Endodermal cell (in vitro differentiated cells): ENCODE data around the gene METTL22. TPM values are rescaled to one million over a fixed set of nuclear protein-coding genes. Genes with fewer than 3 reads are reported as not detected.

Experiments
- DNase-seq: peaks from one replicate; pipeline ENCODE4 v3.0.0-alpha.2; 2017
- H3K27ac ChIP-seq: 2 replicates; pipeline ENCODE4 v1.5.1; 2013; ENCODE audit warnings: mild to moderate bottlenecking, low read depth, low read length, moderate library complexity
- H3K27me3 ChIP-seq: 2 replicates; pipeline ENCODE4 v1.6.1; 2013; ENCODE audit warnings: mild to moderate bottlenecking, low read length, moderate library complexity; ENCODE audit not compliant: insufficient read depth, control insufficient read depth, poor library complexity, severe bottlenecking
- H3K36me3 ChIP-seq: 2 replicates; pipeline ENCODE4 v1.7.0; 2013; ENCODE audit warnings: mild to moderate bottlenecking, low read length, moderate library complexity; ENCODE audit not compliant: control insufficient read depth, insufficient read depth
- H3K4me1 ChIP-seq: one replicate; pipeline ENCODE4 v1.7.0; 2013; ENCODE audit warnings: low read length; ENCODE audit not compliant: control insufficient read depth, insufficient read depth
- H3K4me3 ChIP-seq: 2 replicates; pipeline ENCODE4 v1.5.1; 2013; ENCODE audit warnings: mild to moderate bottlenecking, low read length, moderate library complexity
- H3K9ac ChIP-seq: 2 replicates; pipeline ENCODE4 v1.6.1; 2013; ENCODE audit warnings: mild to moderate bottlenecking, low read length, moderate library complexity; ENCODE audit not compliant: poor library complexity, severe bottlenecking; ENCODE audit errors: extremely low read depth
- H3K9me3 ChIP-seq: 2 replicates; pipeline ENCODE4 v1.6.1; 2013; ENCODE audit warnings: mild to moderate bottlenecking, low read length, moderate library complexity; ENCODE audit not compliant: control insufficient read depth
- H3K27ac Mint-ChIP-seq: 2 replicates; pipeline ENCODE4 v1.8.0; 2020; ENCODE audit warnings: mixed read lengths
- H3K27me3 Mint-ChIP-seq: 2 replicates; pipeline ENCODE4 v1.8.0; 2021; ENCODE audit warnings: mild to moderate bottlenecking, mixed read lengths; ENCODE audit not compliant: insufficient read depth
- H3K36me3 Mint-ChIP-seq: 2 replicates; pipeline ENCODE4 v1.8.0; 2020; ENCODE audit warnings: low read depth, mixed read lengths
- H3K4me1 Mint-ChIP-seq: 2 replicates; pipeline ENCODE4 v1.8.0; 2020; ENCODE audit warnings: mixed read lengths
- H3K4me3 Mint-ChIP-seq: 2 replicates; pipeline ENCODE4 v1.8.0; 2020; ENCODE audit warnings: mild to moderate bottlenecking, moderate library complexity, mixed read lengths
- H3K9me3 Mint-ChIP-seq: 2 replicates; pipeline ENCODE4 v1.8.0; 2020; ENCODE audit warnings: mild to moderate bottlenecking, mixed read lengths
- WGBS, 2 experiments: methylation state at CpG; one replicate each; pipeline versions ENCODE4 v1.1.5 to v1.1.7; 2013; ENCODE audit warnings: missing lambda C conversion rate in 2 of 2, mixed read lengths in 1 of 2; ENCODE audit not compliant: insufficient coverage in 1 of 2, insufficient read length in 1 of 2; 5-methylcytosine and 5-hydroxymethylcytosine counted together
- total RNA-seq, 2 donors: library from RNA; stranded (reverse); fragmentation: NEBNext Ultra II Directional in 1 of 2; extraction: Animal tissue kit (Norgen Biotek cat#: 25700) in 1 of 2; gene quantifications; 2 replicates in 1 of 2; 3 replicates in 1 of 2; pipeline ENCODE4 v1.2.1, GENCODE V29; 2021
- TF ChIP-seq, protein P1 (sequence below): fragments of 200-600 bp; sonication (generic); conservative IDR thresholded peaks from 2 replicates; pipeline ENCODE4 v1.5.0; 2021; ENCODE audit warnings: antibody characterized with exemption, mild to moderate bottlenecking

Gene METTL22
- total RNA-seq, 2 donors from 2014 or later, result 55.1 to 70.5 TPM

DNA sequence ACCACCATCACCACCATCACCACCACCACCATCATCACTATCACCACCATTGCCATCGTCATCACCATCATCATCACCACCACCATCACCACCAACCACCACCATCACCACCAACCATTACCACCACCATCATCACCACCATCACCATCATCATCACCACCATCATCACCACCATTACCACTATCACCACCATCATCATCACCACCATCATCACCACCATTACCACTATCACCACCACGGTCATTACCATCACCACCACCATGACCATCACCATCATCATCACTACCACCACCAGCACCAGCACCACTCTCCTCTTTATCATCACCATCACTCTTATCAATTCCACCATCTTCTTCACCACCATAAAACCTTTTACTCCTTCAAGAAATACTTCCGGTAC is 30.0 kb upstream of the METTL22 start:
- Histone ChIP-seq H3K4me1 (peaks cover 5% of the 10 kb centered on the region), H3K4me3 (no peak overlapping the region), H3K27me3 (peaks cover 69% of the 10 kb centered on the region), H3K9ac (no peak overlapping the region), H3K9me3 (peaks cover 7% of the 10 kb centered on the region), H3K36me3 (no peaks in the 10 kb centered on the region), H3K27ac (no peak overlapping the region)
- DNase-seq, result no peak
- Mint-ChIP-seq H3K36me3 (no peaks in the 10 kb centered on the region), H3K27me3 (peaks cover 12% of the 10 kb centered on the region), H3K27ac (no peak overlapping the region), H3K4me1 (peaks cover 10% of the 10 kb centered on the region), H3K9me3 (no peaks in the 10 kb centered on the region), H3K4me3 (no peak overlapping the region)
- TF ChIP-seq, protein P1, sequence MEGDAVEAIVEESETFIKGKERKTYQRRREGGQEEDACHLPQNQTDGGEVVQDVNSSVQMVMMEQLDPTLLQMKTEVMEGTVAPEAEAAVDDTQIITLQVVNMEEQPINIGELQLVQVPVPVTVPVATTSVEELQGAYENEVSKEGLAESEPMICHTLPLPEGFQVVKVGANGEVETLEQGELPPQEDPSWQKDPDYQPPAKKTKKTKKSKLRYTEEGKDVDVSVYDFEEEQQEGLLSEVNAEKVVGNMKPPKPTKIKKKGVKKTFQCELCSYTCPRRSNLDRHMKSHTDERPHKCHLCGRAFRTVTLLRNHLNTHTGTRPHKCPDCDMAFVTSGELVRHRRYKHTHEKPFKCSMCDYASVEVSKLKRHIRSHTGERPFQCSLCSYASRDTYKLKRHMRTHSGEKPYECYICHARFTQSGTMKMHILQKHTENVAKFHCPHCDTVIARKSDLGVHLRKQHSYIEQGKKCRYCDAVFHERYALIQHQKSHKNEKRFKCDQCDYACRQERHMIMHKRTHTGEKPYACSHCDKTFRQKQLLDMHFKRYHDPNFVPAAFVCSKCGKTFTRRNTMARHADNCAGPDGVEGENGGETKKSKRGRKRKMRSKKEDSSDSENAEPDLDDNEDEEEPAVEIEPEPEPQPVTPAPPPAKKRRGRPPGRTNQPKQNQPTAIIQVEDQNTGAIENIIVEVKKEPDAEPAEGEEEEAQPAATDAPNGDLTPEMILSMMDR, result no peak
- 96 to 100% methylated on average over 1 to 3 of the region's 3 CpGs for WGBS, 2 experiments

GRCh38 chr16:8594149-8594666 is 27.3 kb upstream of the METTL22 start:
- H3K27ac ChIP-seq, result no peak overlapping the region
- H3K9me3 Mint-ChIP-seq, result peaks cover 4% of the 10 kb centered on the region
- no peaks in the 10 kb centered on the region for H3K36me3 Mint-ChIP-seq
- no peak overlapping the region for H3K9ac ChIP-seq
- peaks cover 3% of the 10 kb centered on the region for H3K4me1 ChIP-seq
- H3K4me3 ChIP-seq, result no peak overlapping the region
- H3K9me3 ChIP-seq, result peaks cover 14% of the 10 kb centered on the region
- H3K4me1 Mint-ChIP-seq, result peaks cover 4% of the 10 kb centered on the region
- no peak overlapping the region for H3K4me3 Mint-ChIP-seq
- H3K36me3 ChIP-seq, result no peaks in the 10 kb centered on the region
- 85% methylated on average over 7 to 9 of the region's 9 CpGs for WGBS, 2 experiments
- TF ChIP-seq, protein P1, result no peak
- no peak overlapping the region for H3K27ac Mint-ChIP-seq
- H3K27me3 Mint-ChIP-seq, result peaks cover 25% of the 10 kb centered on the region
- peaks cover 54% of the 10 kb centered on the region for H3K27me3 ChIP-seq
- DNase-seq, result no peak

GRCh38 chr16:8595783-8596182 is 25.7 kb upstream of the METTL22 start:
- Mint-ChIP-seq H3K27me3 (peaks cover 25% of the 10 kb centered on the region), H3K4me3 (no peak overlapping the region), H3K36me3 (no peaks in the 10 kb centered on the region), H3K27ac (no peak overlapping the region), H3K4me1 (no peaks in the 10 kb centered on the region), H3K9me3 (peaks cover 4% of the 10 kb centered on the region)
- H3K9me3 ChIP-seq, result peaks cover 14% of the 10 kb centered on the region
- no peaks in the 10 kb centered on the region for H3K4me1 ChIP-seq
- H3K4me3 ChIP-seq, result no peak overlapping the region
- H3K27ac ChIP-seq, result no peak overlapping the region
- 96 to 98% methylated on average over 5 of the region's 5 CpGs for WGBS, 2 experiments
- H3K27me3 ChIP-seq, result peaks cover 42% of the 10 kb centered on the region
- TF ChIP-seq, protein P1, result no peak
- no peak overlapping the region for H3K9ac ChIP-seq
- no peaks in the 10 kb centered on the region for H3K36me3 ChIP-seq
- no peak for DNase-seq
